ENCODE measurements around the gene CLDN9. TPM values are rescaled to one million over a fixed set of nuclear protein-coding genes. Genes with fewer than 3 reads are reported as not detected.

The CLDN9 gene
- total RNA-seq, 1 experiment from 2014 or later = not detected

DNA sequence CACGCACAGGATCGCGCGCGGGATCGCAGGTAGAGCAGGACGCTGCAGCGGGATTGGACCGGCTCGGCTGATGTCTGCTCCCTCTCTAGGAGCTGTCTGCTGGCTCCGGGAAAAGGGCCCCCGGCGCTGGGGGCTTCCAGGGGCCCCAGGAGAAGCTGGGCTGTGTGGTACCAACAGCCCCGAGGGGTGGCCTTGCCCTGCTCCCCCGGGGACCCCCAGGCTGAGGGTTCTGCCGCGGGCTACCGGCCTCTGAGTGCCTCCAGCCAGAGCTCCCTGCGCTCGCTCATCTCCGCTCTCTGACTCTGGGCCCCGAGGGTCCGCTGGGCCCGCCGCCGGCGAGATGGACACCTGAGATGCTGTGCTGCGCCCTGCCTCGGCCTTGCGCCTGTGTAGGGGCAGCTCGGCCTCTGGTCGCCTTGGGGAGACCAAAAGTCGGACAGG is 45.0 kb upstream of the CLDN9 start:
- H3K27me3 ChIP-seq (ENCODE audit: low read length) = no peaks in the 10 kb centered on the region
- no peaks in the 10 kb centered on the region for H3K9me3 ChIP-seq (ENCODE audit: low read length)

GRCh38 chr16:2968368-2968737 is 44.4 kb upstream of the CLDN9 start:
- H3K79me2 ChIP-seq (ENCODE audit: low read length) = peaks cover 20% of the 10 kb centered on the region
- H3K4me2 ChIP-seq (ENCODE audit: low read depth, low read length, poor library complexity, severe bottlenecking) = peak overlapping the region; percentile 79
- peak; percentile 97 for DNase-seq
- H3K4me3 ChIP-seq (ENCODE audit: low read length) = peak overlapping the region; percentile 99
- no peak overlapping the region for H2AFZ ChIP-seq (ENCODE audit: low read length)
- peaks cover 77% of the 10 kb centered on the region for H3K4me1 ChIP-seq (ENCODE audit: low read length)
- H3K36me3 ChIP-seq (ENCODE audit: insufficient read depth, low read length) = peaks cover 9% of the 10 kb centered on the region; the same call in 1 of the 2 replicates
- H3K27ac ChIP-seq (ENCODE audit: low read length) = peak overlapping the region; percentile 86
- H3K9ac ChIP-seq (ENCODE audit: low read length) = peak overlapping the region; percentile 98
- H4K20me1 ChIP-seq (ENCODE audit: insufficient read depth, low read depth, low read length) = peaks cover 16% of the 10 kb centered on the region
- H3K27me3 ChIP-seq (ENCODE audit: low read length) = no peaks in the 10 kb centered on the region
- H3K9me2 ChIP-seq (replicated peaks; ENCODE audit: insufficient read depth, low read length) = no peaks in the 10 kb centered on the region
- no peaks in the 10 kb centered on the region for H3K9me3 ChIP-seq (ENCODE audit: low read length)

More for the DNA sequence above, 45.0 kb upstream of the CLDN9 start:
- no peak overlapping the region for H2AFZ ChIP-seq (ENCODE audit: low read length)
- peak overlapping the region; percentile 99; the same call in 1 of the 2 replicates for H3K4me3 ChIP-seq (ENCODE audit: low read length)
- no peaks in the 10 kb centered on the region for H3K9me2 ChIP-seq (replicated peaks; ENCODE audit: insufficient read depth, low read length)
- peaks cover 20% of the 10 kb centered on the region for H3K79me2 ChIP-seq (ENCODE audit: low read length)
- peaks cover 16% of the 10 kb centered on the region for H4K20me1 ChIP-seq (ENCODE audit: insufficient read depth, low read depth, low read length)
- peaks cover 77% of the 10 kb centered on the region for H3K4me1 ChIP-seq (ENCODE audit: low read length)
- H3K4me2 ChIP-seq (ENCODE audit: low read depth, low read length, poor library complexity, severe bottlenecking) = peak overlapping the region; percentile 79
- peak overlapping the region; percentile 98 for H3K9ac ChIP-seq (ENCODE audit: low read length)
- H3K36me3 ChIP-seq (ENCODE audit: insufficient read depth, low read length) = 0 out of 2 replicates have a peak, but pooled peaks cover 8% of the 10 kb centered on the region
- H3K27ac ChIP-seq (ENCODE audit: low read length) = peak overlapping the region; percentile 86
- no peak for DNase-seq

- no peaks in the 10 kb centered on the region for H3K9me2 ChIP-seq (replicated peaks; ENCODE audit: insufficient read depth, low read length)
- H3K27ac ChIP-seq (ENCODE audit: low read length) = peak within 1 kb of the TSS; percentile 86
- H3K27me3 ChIP-seq (ENCODE audit: low read length) = no peaks in the 10 kb centered on the region
- H3K9ac ChIP-seq (ENCODE audit: low read length) = peak within 1 kb of the TSS; percentile 98
- H3K9me3 ChIP-seq (ENCODE audit: low read length) = no peaks in the 10 kb centered on the region
- peaks cover 72% of the 10 kb centered on the region for H3K4me1 ChIP-seq (ENCODE audit: low read length)
- peaks cover 20% of the 10 kb centered on the region for H3K79me2 ChIP-seq (ENCODE audit: low read length)
- peak within 1 kb of the TSS; percentile 99 for H3K4me3 ChIP-seq (ENCODE audit: low read length)
- peaks cover 12% of the 10 kb centered on the region; the same call in 1 of the 2 replicates for H3K36me3 ChIP-seq (ENCODE audit: insufficient read depth, low read length)
- H2AFZ ChIP-seq (ENCODE audit: low read length) = peak within 1 kb of the TSS; percentile 72; the same call in 1 of the 2 replicates
- H3K4me2 ChIP-seq (ENCODE audit: low read depth, low read length, poor library complexity, severe bottlenecking) = peak within 1 kb of the TSS; percentile 79
- peaks cover 16% of the 10 kb centered on the region for H4K20me1 ChIP-seq (ENCODE audit: insufficient read depth, low read depth, low read length)
- peak; percentile 97 for DNase-seq
Observed at GRCh38 chr16:2968738-2969544, 43.8 kb upstream of the CLDN9 start, which contains the start of gene PAQR4. Gene PAQR4, plus strand, starts transcription at chr16:2969348. Its CDS starts 327 bp downstream, at chr16:2969675.

DNA sequence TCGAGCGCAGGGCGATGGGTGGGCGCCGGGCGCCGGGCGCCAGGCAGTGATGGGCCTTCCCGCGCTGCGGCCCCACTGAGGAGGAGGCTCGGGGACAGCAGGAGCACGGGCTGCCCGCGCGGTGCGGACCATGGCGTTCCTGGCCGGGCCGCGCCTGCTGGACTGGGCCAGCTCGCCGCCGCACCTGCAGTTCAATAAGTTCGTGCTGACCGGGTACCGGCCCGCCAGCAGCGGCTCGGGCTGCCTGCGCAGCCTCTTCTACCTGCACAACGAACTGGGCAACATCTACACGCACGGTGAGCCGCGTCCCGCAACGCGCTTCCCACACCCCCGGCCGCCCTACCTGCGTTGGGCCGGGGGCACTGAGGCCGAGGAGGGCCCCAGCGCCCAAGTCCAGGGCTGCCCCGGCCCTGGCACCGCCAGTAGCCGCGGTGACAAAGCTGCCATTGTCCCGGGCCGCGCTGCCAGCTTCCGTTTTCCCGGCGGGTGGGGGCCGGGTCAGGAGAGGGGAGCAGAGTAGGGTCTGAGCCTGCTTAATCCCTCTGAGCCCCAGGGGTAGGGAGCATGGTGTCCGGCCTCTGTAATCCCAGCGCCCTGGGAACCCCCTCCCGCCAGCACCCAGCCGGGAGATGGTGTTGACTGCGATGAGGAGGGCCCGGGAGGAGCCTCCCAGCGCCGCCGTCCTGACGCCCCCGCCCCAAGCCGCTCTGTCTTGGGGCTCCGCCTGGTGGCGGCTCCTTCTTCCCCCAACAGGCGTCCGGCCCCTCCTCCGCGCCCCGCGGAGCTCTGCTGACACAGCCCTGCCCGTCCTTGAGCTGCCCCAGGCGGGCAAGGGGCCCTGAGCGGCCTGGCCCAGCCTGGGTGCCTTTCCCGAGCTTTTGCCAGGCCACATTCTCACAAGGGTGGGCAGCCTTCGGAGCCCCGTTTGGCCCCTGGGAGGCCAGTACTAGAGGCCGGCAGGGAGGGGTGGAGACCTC is 42.9 kb upstream of the CLDN9 start:
- no peaks in the 10 kb centered on the region for H3K9me2 ChIP-seq (replicated peaks; ENCODE audit: insufficient read depth, low read length)
- H3K27me3 ChIP-seq (ENCODE audit: low read length) = no peaks in the 10 kb centered on the region
- H3K4me1 ChIP-seq (ENCODE audit: low read length) = peaks cover 63% of the 10 kb centered on the region
- peak overlapping the region; percentile 74 for H3K27ac ChIP-seq (ENCODE audit: low read length)
- peak overlapping the region; percentile 79 for H3K4me2 ChIP-seq (ENCODE audit: low read depth, low read length, poor library complexity, severe bottlenecking)
- peaks cover 16% of the 10 kb centered on the region; the same call in 1 of the 2 replicates for H3K36me3 ChIP-seq (ENCODE audit: insufficient read depth, low read length)
- H4K20me1 ChIP-seq (ENCODE audit: insufficient read depth, low read depth, low read length) = peaks cover 16% of the 10 kb centered on the region
- peak overlapping the region; percentile 72; the same call in 1 of the 2 replicates for H2AFZ ChIP-seq (ENCODE audit: low read length)
- peak overlapping the region; percentile 98 for H3K9ac ChIP-seq (ENCODE audit: low read length)
- no peaks in the 10 kb centered on the region for H3K9me3 ChIP-seq (ENCODE audit: low read length)
- H3K79me2 ChIP-seq (ENCODE audit: low read length) = peaks cover 20% of the 10 kb centered on the region
- peak; percentile 94 for DNase-seq
- H3K4me3 ChIP-seq (ENCODE audit: low read length) = peak overlapping the region; percentile 99

DNA sequence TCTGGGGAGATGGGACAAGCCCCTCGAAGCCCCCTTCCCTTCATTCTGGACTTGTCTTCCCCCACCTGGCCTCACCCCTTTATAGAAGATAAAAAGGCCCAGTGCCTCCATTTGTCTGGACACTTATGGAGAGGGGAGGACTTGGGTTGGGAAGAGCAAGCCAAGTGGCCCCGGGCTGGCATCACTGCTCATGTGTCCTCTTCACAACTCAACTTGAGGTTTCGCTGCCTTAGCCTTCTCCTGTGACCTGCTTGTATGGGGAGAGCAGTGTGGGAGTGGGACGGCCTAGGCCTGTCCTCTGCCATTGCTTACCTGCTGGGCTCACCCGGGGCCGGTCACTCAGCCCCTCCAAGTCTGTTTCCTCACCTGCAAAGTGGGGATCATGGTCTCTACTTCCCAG is 42.2 kb upstream of the CLDN9 start:
- no peaks in the 10 kb centered on the region for H3K9me3 ChIP-seq (ENCODE audit: low read length)
- H3K9me2 ChIP-seq (replicated peaks; ENCODE audit: insufficient read depth, low read length) = no peaks in the 10 kb centered on the region
- peak overlapping the region; percentile 79 for H3K4me2 ChIP-seq (ENCODE audit: low read depth, low read length, poor library complexity, severe bottlenecking)
- H3K4me3 ChIP-seq (ENCODE audit: low read length) = peak overlapping the region; percentile 99
- peak; percentile 57 for DNase-seq
- H2AFZ ChIP-seq (ENCODE audit: low read length) = no peak overlapping the region
- no peaks in the 10 kb centered on the region for H3K27me3 ChIP-seq (ENCODE audit: low read length)
- no peak overlapping the region for H3K27ac ChIP-seq (ENCODE audit: low read length)
- H4K20me1 ChIP-seq (ENCODE audit: insufficient read depth, low read depth, low read length) = peaks cover 16% of the 10 kb centered on the region
- H3K4me1 ChIP-seq (ENCODE audit: low read length) = peaks cover 57% of the 10 kb centered on the region
- H3K36me3 ChIP-seq (ENCODE audit: insufficient read depth, low read length) = peaks cover 16% of the 10 kb centered on the region; the same call in 1 of the 2 replicates
- peak overlapping the region; percentile 98 for H3K9ac ChIP-seq (ENCODE audit: low read length)
- peaks cover 20% of the 10 kb centered on the region for H3K79me2 ChIP-seq (ENCODE audit: low read length)

- H3K4me1 ChIP-seq (ENCODE audit: low read length) = peaks cover 54% of the 10 kb centered on the region
- peak overlapping the region; percentile 98 for H3K9ac ChIP-seq (ENCODE audit: low read length)
- H3K4me3 ChIP-seq (ENCODE audit: low read length) = peak overlapping the region; percentile 99
- H3K9me3 ChIP-seq (ENCODE audit: low read length) = no peaks in the 10 kb centered on the region
- peak; percentile 57 for DNase-seq
- H2AFZ ChIP-seq (ENCODE audit: low read length) = no peak overlapping the region
- peaks cover 16% of the 10 kb centered on the region; the same call in 1 of the 2 replicates for H3K36me3 ChIP-seq (ENCODE audit: insufficient read depth, low read length)
- no peaks in the 10 kb centered on the region for H3K9me2 ChIP-seq (replicated peaks; ENCODE audit: insufficient read depth, low read length)
- no peaks in the 10 kb centered on the region for H3K27me3 ChIP-seq (ENCODE audit: low read length)
- H3K79me2 ChIP-seq (ENCODE audit: low read length) = peaks cover 20% of the 10 kb centered on the region
- H4K20me1 ChIP-seq (ENCODE audit: insufficient read depth, low read depth, low read length) = peaks cover 16% of the 10 kb centered on the region
- H3K4me2 ChIP-seq (ENCODE audit: low read depth, low read length, poor library complexity, severe bottlenecking) = peak overlapping the region; percentile 79
- no peak overlapping the region for H3K27ac ChIP-seq (ENCODE audit: low read length)
Observed at GRCh38 chr16:2971134-2971984, 41.4 kb upstream of the CLDN9 start.

- H3K4me2 ChIP-seq (ENCODE audit: low read depth, low read length, poor library complexity, severe bottlenecking) = peak overlapping the region; percentile 79
- no peaks in the 10 kb centered on the region for H3K9me3 ChIP-seq (ENCODE audit: low read length)
- H4K20me1 ChIP-seq (ENCODE audit: insufficient read depth, low read depth, low read length) = peaks cover 16% of the 10 kb centered on the region
Observed at GRCh38 chr16:2971985-2972784, 40.5 kb upstream of the CLDN9 start.

More at GRCh38 chr16:2971985-2972784, 40.5 kb upstream of the CLDN9 start:
- H3K9ac ChIP-seq (ENCODE audit: low read length) = peak overlapping the region; percentile 98
- peaks cover 16% of the 10 kb centered on the region; the same call in 1 of the 2 replicates for H3K36me3 ChIP-seq (ENCODE audit: insufficient read depth, low read length)
- H3K27ac ChIP-seq (ENCODE audit: low read length) = no peak overlapping the region
- 0 out of 2 replicates have a peak overlapping the region, but pooled peaks have one; percentile 99 for H3K4me3 ChIP-seq (ENCODE audit: low read length)
- no peak overlapping the region for H2AFZ ChIP-seq (ENCODE audit: low read length)
- no peaks in the 10 kb centered on the region for H3K9me2 ChIP-seq (replicated peaks; ENCODE audit: insufficient read depth, low read length)
- peaks cover 58% of the 10 kb centered on the region for H3K4me1 ChIP-seq (ENCODE audit: low read length)
- no peaks in the 10 kb centered on the region for H3K27me3 ChIP-seq (ENCODE audit: low read length)
- H3K79me2 ChIP-seq (ENCODE audit: low read length) = peaks cover 21% of the 10 kb centered on the region
- DNase-seq = no peak
